ACC112 (cell line): Measurements from ENCODE around the gene E2F2.

Experiments
- H2AFZ ChIP-seq: fragments of 200-600 bp; sonication (generic); one replicate; pipeline ENCODE4 v1.6.0; 2017; ENCODE audit warnings: antibody characterized with exemption, low read length; ENCODE audit not compliant: unreplicated experiment
- H3K27ac ChIP-seq: fragments of 200-600 bp; sonication (generic); 2 replicates; pipeline ENCODE4 v1.5.1; 2014; ENCODE audit warnings: low read depth, mild to moderate bottlenecking, antibody characterized with exemption, low read length, moderate library complexity
- H3K27me3 ChIP-seq: fragments of 200-600 bp; sonication (generic); 2 replicates; pipeline ENCODE4 v1.6.1; 2014; ENCODE audit warnings: mild to moderate bottlenecking, antibody characterized with exemption, low read length, moderate library complexity, mixed read lengths; ENCODE audit not compliant: insufficient read depth
- H3K36me3 ChIP-seq: fragments of 200-600 bp; sonication (generic); 2 replicates; pipeline ENCODE4 v1.6.1; 2016; ENCODE audit warnings: mild to moderate bottlenecking, antibody characterized with exemption, low read length, moderate library complexity, mixed read lengths; ENCODE audit not compliant: insufficient read depth
- H3K4me1 ChIP-seq: fragments of 200-600 bp; sonication (generic); one replicate; pipeline ENCODE4 v1.6.1; 2016; ENCODE audit warnings: low read length, mixed read lengths; ENCODE audit not compliant: insufficient read depth, unreplicated experiment, control insufficient read depth
- H3K4me3 ChIP-seq: fragments of 200-600 bp; sonication (generic); 2 replicates; pipeline ENCODE4 v1.5.1; 2014; ENCODE audit warnings: mild to moderate bottlenecking, low read depth, low read length
- H3K79me2 ChIP-seq: fragments of 200-600 bp; sonication (generic); one replicate; pipeline ENCODE4 v1.6.0; 2016; ENCODE audit warnings: low read length; ENCODE audit not compliant: control insufficient read depth, unreplicated experiment, insufficient read depth

The E2F2 gene

DNA sequence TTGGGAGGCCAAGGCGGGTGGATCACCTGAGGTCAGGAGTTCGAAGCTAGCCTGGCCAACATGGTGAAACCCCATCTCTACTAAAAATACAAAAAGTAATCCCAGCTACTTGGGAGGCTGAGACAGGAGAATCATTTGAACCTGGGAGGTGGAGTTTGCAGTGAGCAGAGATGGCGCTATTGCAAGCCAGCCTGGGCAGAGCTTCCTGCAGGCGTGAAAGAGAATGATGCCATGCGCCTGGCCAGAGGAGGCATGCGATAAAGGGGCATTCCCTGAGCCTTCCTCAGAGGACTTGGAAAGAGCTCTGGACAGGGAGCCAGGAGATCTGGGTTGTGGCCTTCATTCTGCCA is 3.2 kb downstream of the E2F2 start:
- no peak overlapping the region for H2AFZ ChIP-seq

DNA sequence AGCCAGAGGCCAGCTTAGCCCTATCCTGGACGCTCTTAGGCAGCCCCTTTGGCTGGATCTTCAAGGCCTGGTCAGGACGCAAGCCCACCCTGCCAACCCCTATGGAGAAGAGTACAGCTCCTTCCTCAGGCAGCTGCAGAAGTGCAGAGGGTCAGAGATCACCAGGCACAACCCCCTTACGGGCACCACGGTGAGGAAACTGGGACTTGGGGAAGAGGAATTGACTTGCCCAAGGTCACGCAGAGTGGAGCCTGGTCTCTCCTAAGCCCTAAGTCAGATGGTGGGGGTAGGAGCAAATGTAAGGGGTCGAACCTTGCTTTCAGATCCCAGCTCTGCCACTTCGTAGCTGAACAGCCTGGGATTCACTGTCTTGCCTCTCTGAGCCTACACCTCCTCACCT is 3.7 kb downstream of the E2F2 start:
- no peaks in the 10 kb centered on the region for H3K36me3 ChIP-seq
- H3K4me1 ChIP-seq, result peaks cover 20% of the 10 kb centered on the region
- H3K27ac ChIP-seq, result no peak overlapping the region
- no peaks in the 10 kb centered on the region for H3K79me2 ChIP-seq
- no peaks in the 10 kb centered on the region for H3K27me3 ChIP-seq
- no peak overlapping the region for H3K4me3 ChIP-seq
- H2AFZ ChIP-seq, result no peak overlapping the region

More for the DNA sequence above, 3.2 kb downstream of the E2F2 start:
- H3K4me1 ChIP-seq, result peaks cover 20% of the 10 kb centered on the region
- H3K79me2 ChIP-seq, result no peaks in the 10 kb centered on the region
- H3K36me3 ChIP-seq, result no peaks in the 10 kb centered on the region
- H3K27ac ChIP-seq, result no peak overlapping the region
- H3K27me3 ChIP-seq, result no peaks in the 10 kb centered on the region
- H3K4me3 ChIP-seq, result no peak overlapping the region

DNA sequence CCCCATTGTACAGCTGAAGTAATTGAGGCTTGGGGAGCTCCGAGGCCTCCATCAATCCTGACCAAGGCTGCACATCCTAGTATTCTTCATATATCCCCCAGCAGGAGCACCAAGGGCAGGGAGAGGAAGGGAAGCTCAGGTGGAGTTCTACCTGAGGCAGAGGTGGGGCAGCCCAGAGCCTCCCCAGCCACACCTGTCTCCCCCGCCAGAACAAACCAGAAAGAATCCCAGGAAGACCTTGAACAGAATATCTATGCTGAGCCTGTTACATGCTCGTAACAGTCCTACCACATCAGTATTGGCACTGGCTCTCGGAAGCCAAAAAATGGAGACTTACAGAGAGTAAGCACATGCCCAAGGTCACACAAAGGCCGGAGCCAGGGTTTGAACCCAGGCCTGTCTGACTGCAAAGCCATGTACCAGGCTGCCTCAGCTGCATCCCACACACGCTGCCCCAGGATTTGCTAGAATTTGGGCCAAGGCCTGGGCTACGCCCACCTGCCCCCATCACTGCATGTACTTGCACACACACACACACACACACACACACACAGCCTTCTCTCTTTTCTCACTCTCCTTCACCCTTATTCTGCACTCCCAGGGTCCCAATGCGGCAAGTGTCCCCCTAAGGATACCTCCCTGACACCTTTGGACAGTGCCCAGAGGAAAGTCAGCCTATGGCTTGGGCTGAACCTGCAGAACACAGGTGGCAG is 4.5 kb downstream of the E2F2 start:
- no peaks in the 10 kb centered on the region for H3K36me3 ChIP-seq
- peaks cover 17% of the 10 kb centered on the region for H3K4me1 ChIP-seq
- no peak overlapping the region for H2AFZ ChIP-seq
- H3K4me3 ChIP-seq, result no peak overlapping the region
- H3K27ac ChIP-seq, result no peak overlapping the region
- no peaks in the 10 kb centered on the region for H3K79me2 ChIP-seq
- H3K27me3 ChIP-seq, result no peaks in the 10 kb centered on the region

GRCh38 chr1:23525558-23526250 is 5.3 kb downstream of the E2F2 start:
- Histone ChIP-seq H3K27me3 (no peaks in the 10 kb centered on the region), H3K36me3 (no peaks in the 10 kb centered on the region), H2AFZ (no peak overlapping the region), H3K4me1 (peaks cover 15% of the 10 kb centered on the region), H3K27ac (no peak overlapping the region), H3K4me3 (no peak overlapping the region), H3K79me2 (no peaks in the 10 kb centered on the region)

GRCh38 chr1:23524716-23525401 is 6.2 kb downstream of the E2F2 start:
- H3K27me3 ChIP-seq, result no peaks in the 10 kb centered on the region
- H2AFZ ChIP-seq, result no peak overlapping the region

DNA sequence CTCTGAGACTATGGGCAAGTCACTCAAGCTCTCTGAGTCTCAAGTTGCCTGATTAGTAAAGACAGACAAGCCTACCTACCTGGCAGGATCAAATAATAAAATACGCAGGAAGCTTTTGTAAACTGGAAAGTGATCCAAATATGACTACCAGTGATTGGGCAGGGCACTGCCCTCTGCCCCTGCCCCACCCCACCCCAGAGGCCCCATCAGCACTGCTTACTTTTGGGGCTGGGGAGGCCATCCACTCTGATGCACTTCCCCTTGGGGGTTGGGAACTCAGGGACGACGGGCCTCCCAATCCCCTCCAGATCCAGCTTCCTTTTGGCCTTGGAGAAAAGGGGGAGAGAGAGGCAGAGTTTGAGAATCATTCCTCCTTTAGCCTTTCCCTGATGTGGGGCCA is 6.9 kb downstream of the E2F2 start:
- no peaks in the 10 kb centered on the region for H3K36me3 ChIP-seq
- H3K27me3 ChIP-seq, result no peaks in the 10 kb centered on the region
- H3K79me2 ChIP-seq, result no peaks in the 10 kb centered on the region

More at GRCh38 chr1:23524716-23525401, 6.2 kb downstream of the E2F2 start:
- no peak overlapping the region for H3K4me3 ChIP-seq
- no peaks in the 10 kb centered on the region for H3K79me2 ChIP-seq
- peaks cover 10% of the 10 kb centered on the region for H3K4me1 ChIP-seq
- H3K27ac ChIP-seq, result no peak overlapping the region
- H3K36me3 ChIP-seq, result no peaks in the 10 kb centered on the region

DNA sequence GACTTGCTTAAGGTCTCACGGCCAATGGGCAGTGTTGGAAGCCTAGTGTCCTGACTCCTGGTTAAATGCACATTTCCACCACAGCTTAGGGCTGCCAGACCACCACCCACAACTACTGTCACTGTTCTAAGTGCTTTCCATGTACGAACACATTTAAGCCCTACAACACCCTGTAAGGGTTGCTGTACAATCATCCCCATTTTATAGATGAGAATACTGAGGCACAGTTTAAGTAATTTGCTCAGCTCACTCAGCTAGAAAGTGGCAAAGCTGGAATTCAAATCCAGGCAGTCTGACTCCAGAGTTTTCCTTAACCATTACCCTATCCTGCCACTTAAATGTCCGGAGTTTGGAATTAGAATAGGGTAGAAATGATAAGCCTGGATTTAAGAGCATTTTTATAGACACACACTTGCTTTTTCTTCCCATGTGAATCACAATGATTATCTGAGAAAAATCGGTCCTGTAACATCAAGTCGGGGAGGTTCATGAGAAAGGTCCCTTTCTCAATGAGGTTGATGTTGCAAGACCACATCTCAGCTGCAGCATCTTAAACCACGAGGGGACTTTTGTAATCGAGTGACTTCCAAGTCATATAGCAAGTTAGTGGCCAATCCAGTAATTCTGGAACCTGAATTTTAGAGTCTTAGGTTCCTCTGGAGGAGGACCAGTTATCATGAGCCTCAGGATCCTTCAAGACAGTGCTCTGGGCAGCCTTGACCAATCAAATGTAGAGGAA is 8.6 kb downstream of the E2F2 start:
- Histone ChIP-seq H3K27ac (no peak overlapping the region), H2AFZ (no peak overlapping the region), H3K4me1 (no peaks in the 10 kb centered on the region), H3K4me3 (no peak overlapping the region), H3K36me3 (no peaks in the 10 kb centered on the region), H3K79me2 (no peaks in the 10 kb centered on the region), H3K27me3 (no peaks in the 10 kb centered on the region)

More for the DNA sequence above, 6.9 kb downstream of the E2F2 start:
- Histone ChIP-seq H3K27ac (no peak overlapping the region), H3K4me1 (peaks cover 10% of the 10 kb centered on the region), H3K4me3 (no peak overlapping the region), H2AFZ (no peak overlapping the region)

- no peak overlapping the region for H3K27ac ChIP-seq
- H3K36me3 ChIP-seq, result no peaks in the 10 kb centered on the region
- H3K4me1 ChIP-seq, result no peaks in the 10 kb centered on the region
- H3K79me2 ChIP-seq, result no peaks in the 10 kb centered on the region
- H2AFZ ChIP-seq, result no peak overlapping the region
- no peaks in the 10 kb centered on the region for H3K27me3 ChIP-seq
- no peak overlapping the region for H3K4me3 ChIP-seq
Measured at GRCh38 chr1:23521588-23521987, 9.4 kb downstream of the E2F2 start.

DNA sequence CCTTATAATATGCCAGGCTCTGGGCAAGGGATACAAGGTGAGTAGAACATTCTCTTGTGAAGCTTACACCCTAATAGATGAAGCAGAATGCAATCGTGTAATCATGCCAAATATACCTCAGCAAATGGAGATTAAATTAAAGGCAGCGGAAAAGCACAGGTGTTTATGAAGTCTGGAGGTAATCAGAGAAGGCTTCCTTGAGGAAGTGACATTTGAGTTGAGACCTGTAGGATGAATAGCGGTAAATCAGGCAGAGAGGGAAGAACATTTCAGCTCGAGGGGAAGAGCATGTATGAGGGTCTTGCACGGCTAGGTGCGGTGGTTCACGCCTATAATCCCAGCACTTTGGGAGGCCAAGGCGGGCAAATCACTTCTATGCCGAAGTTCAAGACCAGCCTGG is 13.5 kb downstream of the E2F2 start:
- H3K36me3 ChIP-seq, result no peaks in the 10 kb centered on the region
- no peak overlapping the region for H3K4me3 ChIP-seq
- no peak overlapping the region for H3K27ac ChIP-seq
- H3K79me2 ChIP-seq, result no peaks in the 10 kb centered on the region
- H2AFZ ChIP-seq, result no peak overlapping the region
- H3K4me1 ChIP-seq, result no peaks in the 10 kb centered on the region
- no peaks in the 10 kb centered on the region for H3K27me3 ChIP-seq

GRCh38 chr1:23515905-23516304 is 15.1 kb downstream of the E2F2 start:
- Histone ChIP-seq H3K79me2 (no peaks in the 10 kb centered on the region), H2AFZ (no peak overlapping the region), H3K27me3 (no peaks in the 10 kb centered on the region)

More at GRCh38 chr1:23515905-23516304, 15.1 kb downstream of the E2F2 start:
- H3K4me1 ChIP-seq, result no peaks in the 10 kb centered on the region
- H3K27ac ChIP-seq, result no peak overlapping the region
- no peaks in the 10 kb centered on the region for H3K36me3 ChIP-seq
- H3K4me3 ChIP-seq, result no peak overlapping the region
